Fibroblast of mammary gland (primary cell): ENCODE results near the gene TXN.

Experiments
- DNase-seq: peaks from one replicate; pipeline ENCODE4 v3.0.0-alpha.2; 2010; ENCODE audit warnings: low read depth
- H3K4me3 ChIP-seq: 2 replicates; pipeline ENCODE4 v1.5.1; 2011; ENCODE audit warnings: low read depth, mild to moderate bottlenecking, low read length, moderate library complexity; ENCODE audit not compliant: control insufficient read depth
- CTCF ChIP-seq: conservative IDR thresholded peaks from 2 replicates; pipeline ENCODE4 v1.5.1; 2011; ENCODE audit warnings: low read depth, low read length, inconsistent platforms; ENCODE audit not compliant: control insufficient read depth, insufficient read depth

Gene TXN

DNA sequence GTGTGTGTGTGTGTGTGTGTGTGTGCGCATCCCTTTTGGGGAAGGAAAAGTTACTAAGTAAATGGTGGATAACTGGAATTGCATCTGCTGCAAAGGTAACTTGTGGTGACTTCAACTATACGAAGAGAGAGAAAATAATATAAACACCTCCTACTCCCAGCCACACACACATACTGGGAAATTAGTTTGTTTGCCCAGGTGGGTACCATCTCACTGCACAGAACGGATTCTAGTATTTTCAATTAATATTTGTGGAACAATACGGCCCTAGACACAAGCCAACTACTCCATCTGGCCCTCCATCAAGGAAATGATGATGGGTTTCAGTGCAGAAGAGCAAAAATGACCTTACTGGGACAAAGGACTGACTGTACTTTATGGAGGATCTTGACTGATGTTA, 32.2 kb upstream of the TXN start:
- H3K4me3 ChIP-seq, result no peak overlapping the region
- DNase-seq, result no peak
- TF ChIP-seq CTCF, result no peak

DNA sequence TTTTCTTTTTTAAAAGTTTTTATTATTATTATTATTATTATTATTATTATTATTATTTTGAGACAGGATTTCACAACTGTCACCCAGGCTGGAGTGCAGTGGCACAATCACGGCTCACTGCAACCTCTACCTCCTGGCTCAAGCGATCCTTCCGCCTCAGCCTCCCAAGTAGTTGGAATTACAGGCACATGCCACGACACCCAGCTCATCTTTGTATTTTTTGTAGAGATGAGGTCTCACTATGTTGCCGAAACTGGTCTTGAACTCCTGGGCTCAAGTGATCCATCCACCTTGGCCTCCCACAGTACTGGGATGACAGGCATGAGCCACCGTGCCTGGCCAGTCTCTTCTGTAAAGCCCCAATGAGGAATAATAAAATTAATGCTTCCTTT, 31.0 kb upstream of the TXN start:
- no peak for TF ChIP-seq CTCF
- no peak overlapping the region for H3K4me3 ChIP-seq
- DNase-seq, result no peak

GRCh38 chr9:110284211-110284844, 28.0 kb upstream of the TXN start:
- no peak overlapping the region for H3K4me3 ChIP-seq
- no peak for TF ChIP-seq CTCF
- no peak for DNase-seq

DNA sequence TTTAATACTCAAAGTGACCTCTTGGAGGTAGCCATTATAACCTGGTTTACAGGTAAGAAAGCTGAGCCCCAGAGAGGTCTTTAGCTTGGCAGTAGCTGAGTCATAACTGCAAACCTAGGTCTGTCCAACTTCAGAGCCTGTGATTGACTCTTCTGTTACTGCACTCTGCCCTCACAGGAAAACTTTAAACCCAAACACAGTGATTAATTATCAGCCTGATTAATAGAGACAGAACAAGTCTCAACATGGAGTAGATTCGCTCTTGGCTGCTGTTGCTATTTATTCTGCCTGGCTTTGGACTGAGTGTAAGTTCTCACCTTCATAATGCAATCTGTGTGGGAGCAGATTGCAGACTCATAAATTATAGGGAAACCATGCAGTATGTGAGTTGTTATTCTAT, 27.4 kb upstream of the TXN start:
- no peak for DNase-seq
- TF ChIP-seq CTCF, result no peak
- H3K4me3 ChIP-seq, result no peak overlapping the region

GRCh38 chr9:110282739-110283081, 26.4 kb upstream of the TXN start:
- H3K4me3 ChIP-seq, result no peak overlapping the region
- no peak for TF ChIP-seq CTCF
- no peak for DNase-seq

- no peak overlapping the region for H3K4me3 ChIP-seq
- no peak for DNase-seq
- TF ChIP-seq CTCF, result no peak
Measured at GRCh38 chr9:110282018-110282738, 25.9 kb upstream of the TXN start.

- no peak overlapping the region for H3K4me3 ChIP-seq
- no peak for DNase-seq
- no peak for TF ChIP-seq CTCF
Measured at GRCh38 chr9:110278080-110278707, 21.9 kb upstream of the TXN start.
